Duodenal mucosa (tissue), 2 donors: ENCODE measurements around the gene NFATC1.

Experiments used
- H3K27ac ChIP-seq: one replicate; pipeline ENCODE4 v1.7.0; 2013; ENCODE audit warnings: low read depth, low read length
- H3K27me3 ChIP-seq, 2 donors: one replicate each; pipeline ENCODE4 v1.7.0; 2013; ENCODE audit warnings: low read length in 2 of 2, control low read depth in 1 of 2; ENCODE audit not compliant: insufficient read depth in 2 of 2, control insufficient read depth in 1 of 2
- H3K36me3 ChIP-seq, 2 donors: one replicate each; pipeline ENCODE4 v1.7.0; 2013; ENCODE audit warnings: low read length in 2 of 2, control low read depth in 1 of 2; ENCODE audit not compliant: insufficient read depth in 2 of 2, control insufficient read depth in 1 of 2
- H3K4me1 ChIP-seq, 2 donors: one replicate each; pipeline ENCODE4 v1.7.0; 2013; ENCODE audit warnings: low read length in 2 of 2, control low read depth in 1 of 2; ENCODE audit not compliant: insufficient read depth in 2 of 2, control insufficient read depth in 1 of 2
- H3K4me3 ChIP-seq, 2 donors: one replicate each; pipeline ENCODE4 v1.7.0; 2013; ENCODE audit warnings: low read length in 2 of 2, low read depth in 1 of 2
- H3K9ac ChIP-seq, 2 donors: one replicate each; pipeline ENCODE4 v1.7.0; 2013; ENCODE audit warnings: low read length in 2 of 2, low read depth in 1 of 2
- H3K9me3 ChIP-seq, 2 donors: one replicate each; pipeline ENCODE4 v1.7.0; 2013; ENCODE audit warnings: low read length in 2 of 2, control low read depth in 1 of 2; ENCODE audit not compliant: control insufficient read depth in 1 of 2

The NFATC1 gene

GRCh38 chr18:79572848-79573451 is 177.2 kb downstream of the NFATC1 start:
- peaks cover 0 to 12% of the 10 kb centered on the region in 2 donors for H3K4me1 ChIP-seq
- no peaks in the 10 kb centered on the region for H3K36me3 ChIP-seq
- H3K27ac ChIP-seq = no peak overlapping the region
- no peaks in the 10 kb centered on the region for H3K27me3 ChIP-seq
- H3K4me3 ChIP-seq = no peak overlapping the region
- peaks cover 11 to 15% of the 10 kb centered on the region in 2 donors for H3K9me3 ChIP-seq
- no peak overlapping the region for H3K9ac ChIP-seq

GRCh38 chr18:79573921-79574491 is 178.3 kb downstream of the NFATC1 start:
- Histone ChIP-seq H3K27me3 (no peaks in the 10 kb centered on the region), H3K27ac (no peak overlapping the region), H3K4me3 (no peak overlapping the region), H3K9me3 (peaks cover 11 to 15% of the 10 kb centered on the region in 2 donors), H3K36me3 (no peaks in the 10 kb centered on the region), H3K4me1 (peaks cover 0 to 12% of the 10 kb centered on the region in 2 donors), H3K9ac (no peak overlapping the region)

DNA sequence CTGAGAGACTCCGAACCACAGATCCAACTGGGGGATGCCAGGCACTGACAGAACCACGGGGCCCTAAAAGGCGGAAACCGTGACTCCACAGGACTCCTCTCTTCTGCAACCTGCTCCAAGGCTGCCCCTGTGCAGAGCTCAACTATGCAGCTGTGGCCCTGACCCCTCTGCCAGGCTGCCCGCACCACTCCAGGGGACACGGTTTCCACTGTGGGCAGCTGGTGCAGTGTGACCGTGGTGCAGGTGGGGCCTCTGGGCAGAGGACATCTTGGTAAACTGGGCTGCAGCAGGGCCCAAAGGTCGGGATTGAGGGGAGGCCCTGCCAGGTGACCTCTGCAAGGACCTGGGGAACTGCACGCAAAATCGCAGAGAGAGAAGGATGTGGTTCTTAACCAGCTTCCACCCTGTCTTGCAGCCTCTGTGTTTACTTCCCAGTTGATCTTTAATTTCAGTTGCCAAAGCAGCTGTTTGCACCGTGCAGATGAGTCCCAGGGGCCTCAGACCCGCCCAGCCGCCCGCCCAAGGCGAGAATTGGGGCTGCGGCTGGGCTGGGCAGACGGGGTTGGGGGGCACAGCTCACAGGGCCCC is 179.3 kb downstream of the NFATC1 start:
- peaks cover 0 to 8% of the 10 kb centered on the region in 2 donors for H3K4me1 ChIP-seq
- H3K9ac ChIP-seq = no peak overlapping the region
- H3K4me3 ChIP-seq = no peak overlapping the region
- no peak overlapping the region for H3K27ac ChIP-seq
- H3K27me3 ChIP-seq = no peaks in the 10 kb centered on the region
- peaks cover 11 to 15% of the 10 kb centered on the region in 2 donors for H3K9me3 ChIP-seq
- no peaks in the 10 kb centered on the region for H3K36me3 ChIP-seq

DNA sequence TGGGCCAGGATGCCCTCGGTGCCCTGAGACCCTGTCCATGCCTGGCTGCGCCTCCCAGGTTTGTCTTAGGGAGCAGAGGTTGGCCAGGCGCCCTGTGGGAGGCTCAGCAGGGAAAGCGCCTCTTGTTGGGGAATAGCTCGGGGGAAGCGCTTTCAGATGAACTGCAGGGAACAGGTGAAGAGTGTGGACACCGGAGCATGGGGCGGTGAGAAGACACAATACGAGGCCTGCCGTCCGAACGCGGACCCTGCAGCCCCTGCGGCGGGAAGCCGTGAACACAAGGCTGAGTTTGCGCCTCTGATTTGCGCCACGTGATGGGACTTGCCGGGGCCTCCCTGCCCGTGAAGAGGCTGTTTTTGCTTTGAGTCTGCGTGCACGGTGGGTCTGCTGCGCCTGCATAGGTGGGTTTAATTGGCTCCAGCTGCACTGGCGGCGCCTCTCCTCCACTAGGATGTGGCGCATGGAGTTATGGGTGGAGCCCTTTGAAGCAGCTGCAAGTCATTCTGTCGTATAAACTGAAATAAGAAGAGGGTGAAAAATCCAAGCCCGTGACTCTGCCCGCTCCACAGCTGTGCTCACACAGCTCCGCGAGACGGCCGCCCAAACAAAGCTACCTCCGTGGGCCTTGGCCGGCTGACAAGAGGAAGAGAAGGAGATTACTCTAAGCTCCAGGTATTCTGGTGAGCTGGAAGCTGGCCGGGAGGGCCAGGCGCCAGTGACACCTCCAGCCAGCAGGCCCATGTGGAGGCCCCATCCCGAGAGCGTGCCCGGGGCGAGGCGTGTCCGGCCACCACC is 180.4 kb downstream of the NFATC1 start:
- H3K9me3 ChIP-seq = peaks cover 11 to 15% of the 10 kb centered on the region in 2 donors
- H3K9ac ChIP-seq = no peak overlapping the region
- no peak overlapping the region for H3K4me3 ChIP-seq
- H3K4me1 ChIP-seq = peaks cover 0 to 8% of the 10 kb centered on the region in 2 donors
- H3K36me3 ChIP-seq = no peaks in the 10 kb centered on the region
- H3K27me3 ChIP-seq = no peaks in the 10 kb centered on the region
- peak overlapping the region; percentile 32 for H3K27ac ChIP-seq

- Histone ChIP-seq H3K4me3 (no peak overlapping the region), H3K4me1 (peaks cover 0 to 8% of the 10 kb centered on the region in 2 donors)
Measured at GRCh38 chr18:79576686-79577351, 181.1 kb downstream of the NFATC1 start.

DNA sequence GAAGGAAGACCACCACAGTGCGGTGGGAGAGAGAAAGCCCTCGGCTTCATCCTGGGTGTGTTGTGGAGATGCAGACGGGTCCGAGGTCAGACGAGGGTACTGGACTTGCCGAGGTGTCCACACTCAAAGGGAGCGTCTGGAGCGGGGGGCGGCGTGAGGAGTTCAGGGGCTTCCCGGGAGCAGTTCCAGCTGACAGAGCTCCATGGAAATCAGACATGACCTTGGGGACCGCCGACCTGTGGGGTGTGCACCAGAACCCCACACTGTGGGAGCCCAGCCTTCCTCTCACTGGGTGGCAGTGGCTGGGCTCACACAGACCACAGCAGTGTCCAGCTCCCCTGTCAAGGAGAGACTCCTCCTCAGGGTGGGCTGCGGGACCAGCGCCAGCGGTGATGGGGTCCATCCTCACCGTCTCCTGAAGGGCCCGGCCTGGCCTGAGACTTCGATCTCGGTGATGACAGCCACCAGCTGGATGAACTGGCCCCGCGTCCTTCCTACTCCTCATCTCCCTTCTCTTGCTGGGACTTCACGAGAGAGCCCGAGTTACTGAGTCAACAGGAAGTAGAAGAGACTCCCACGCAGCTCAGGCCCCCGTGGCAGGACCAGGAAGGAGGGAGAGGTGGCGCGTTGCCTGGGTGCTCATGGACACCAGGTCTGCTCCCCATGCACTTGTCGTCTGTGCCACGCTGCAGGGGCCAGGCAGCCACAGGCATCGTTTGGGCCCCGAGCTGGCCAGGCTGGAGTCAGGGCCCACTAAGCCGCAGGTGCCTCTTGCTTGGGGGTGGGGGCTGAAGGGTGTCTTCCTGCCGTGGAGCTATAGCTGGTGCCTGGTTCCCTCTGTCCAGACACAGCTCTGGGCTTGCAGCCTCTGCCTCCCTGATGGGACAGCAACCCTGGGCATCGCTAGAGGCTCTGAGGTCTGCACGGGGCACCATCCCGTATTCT is 182.0 kb downstream of the NFATC1 start:
- peaks cover 18 to 22% of the 10 kb centered on the region in 2 donors for H3K9me3 ChIP-seq
- no peak overlapping the region for H3K9ac ChIP-seq
- no peak overlapping the region for H3K27ac ChIP-seq
- no peak overlapping the region for H3K4me3 ChIP-seq
- no peaks in the 10 kb centered on the region for H3K36me3 ChIP-seq
- H3K4me1 ChIP-seq = peaks cover 0 to 8% of the 10 kb centered on the region in 2 donors
- H3K27me3 ChIP-seq = no peaks in the 10 kb centered on the region

More at GRCh38 chr18:79576686-79577351, 181.1 kb downstream of the NFATC1 start:
- Histone ChIP-seq H3K27ac (peak overlapping the region; percentile 32), H3K9ac (no peak overlapping the region), H3K36me3 (no peaks in the 10 kb centered on the region), H3K27me3 (no peaks in the 10 kb centered on the region), H3K9me3 (peaks cover 12 to 17% of the 10 kb centered on the region in 2 donors)

DNA sequence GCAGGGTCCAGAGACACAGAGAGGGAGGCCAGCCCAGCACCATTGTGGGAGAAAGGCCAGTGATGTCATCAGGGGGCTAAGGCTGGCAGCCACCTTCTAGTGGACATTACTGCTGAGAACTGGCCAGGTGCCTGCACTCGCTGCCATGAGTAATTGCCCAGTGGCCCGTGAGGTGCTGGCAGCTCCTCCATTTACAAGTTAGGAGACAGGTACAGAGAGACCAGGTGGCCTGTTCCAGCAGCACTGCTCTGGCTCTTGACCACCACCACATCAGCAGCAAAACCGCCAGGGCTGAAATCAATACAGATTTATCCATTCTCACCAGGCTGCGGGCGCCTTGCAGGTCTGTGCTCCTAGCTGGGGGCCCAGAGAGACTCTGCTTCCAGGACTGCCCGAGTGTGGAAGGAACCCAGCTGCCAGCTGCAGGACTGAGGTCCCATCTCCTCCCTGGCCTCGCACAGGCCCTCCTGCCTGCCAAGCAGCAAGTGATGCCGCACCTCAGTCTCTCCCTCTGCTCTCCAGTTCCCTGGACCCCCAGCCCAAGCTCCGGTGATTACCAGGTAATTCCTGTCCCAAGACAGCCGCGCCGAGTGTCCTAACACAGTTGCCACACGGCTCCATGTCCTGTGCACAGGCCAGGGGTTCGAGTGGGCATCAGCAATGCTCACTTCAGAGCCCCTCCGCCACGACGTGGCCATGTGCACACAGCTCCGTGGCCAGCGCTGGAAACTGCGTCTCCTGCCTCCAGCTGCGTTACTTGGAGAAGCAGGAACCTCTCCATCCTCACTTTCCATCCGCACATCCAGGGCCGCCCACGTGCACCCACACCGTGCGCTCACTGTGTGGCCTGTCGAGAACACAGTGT is 182.9 kb downstream of the NFATC1 start:
- Histone ChIP-seq H3K27ac (no peak overlapping the region), H3K27me3 (no peaks in the 10 kb centered on the region), H3K9me3 (peaks cover 11 to 15% of the 10 kb centered on the region in 2 donors), H3K4me3 (no peak overlapping the region), H3K4me1 (peaks cover 0 to 8% of the 10 kb centered on the region in 2 donors), H3K36me3 (no peaks in the 10 kb centered on the region), H3K9ac (no peak overlapping the region)
